Measurements from ENCODE around the gene TOMT.

DNA sequence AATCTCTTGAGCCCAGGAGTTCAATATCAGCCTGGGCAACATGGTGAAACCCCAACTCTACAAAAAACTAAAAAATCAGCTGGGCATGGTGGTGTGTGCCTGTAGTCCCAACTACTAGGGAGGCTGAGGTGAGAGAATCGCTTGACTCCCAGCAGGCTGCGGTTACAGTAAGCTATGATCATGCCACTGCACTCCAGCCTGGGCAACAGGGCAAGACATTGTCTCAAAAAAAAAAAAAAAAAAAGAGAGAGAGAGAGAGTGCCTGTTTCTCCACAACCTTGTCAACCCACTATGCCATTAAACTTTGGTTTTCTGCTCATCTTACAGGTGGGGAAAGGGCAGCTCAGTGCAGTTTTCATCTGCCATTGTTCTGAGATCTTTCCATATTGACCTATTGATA is 34.9 kb downstream of the TOMT start:
- TF ChIP-seq POLR2AphosphoS5 (IDR thresholded peaks at IDR 0.05; ENCODE audit: low read depth) = no peak
- TF ChIP-seq, protein P1, sequence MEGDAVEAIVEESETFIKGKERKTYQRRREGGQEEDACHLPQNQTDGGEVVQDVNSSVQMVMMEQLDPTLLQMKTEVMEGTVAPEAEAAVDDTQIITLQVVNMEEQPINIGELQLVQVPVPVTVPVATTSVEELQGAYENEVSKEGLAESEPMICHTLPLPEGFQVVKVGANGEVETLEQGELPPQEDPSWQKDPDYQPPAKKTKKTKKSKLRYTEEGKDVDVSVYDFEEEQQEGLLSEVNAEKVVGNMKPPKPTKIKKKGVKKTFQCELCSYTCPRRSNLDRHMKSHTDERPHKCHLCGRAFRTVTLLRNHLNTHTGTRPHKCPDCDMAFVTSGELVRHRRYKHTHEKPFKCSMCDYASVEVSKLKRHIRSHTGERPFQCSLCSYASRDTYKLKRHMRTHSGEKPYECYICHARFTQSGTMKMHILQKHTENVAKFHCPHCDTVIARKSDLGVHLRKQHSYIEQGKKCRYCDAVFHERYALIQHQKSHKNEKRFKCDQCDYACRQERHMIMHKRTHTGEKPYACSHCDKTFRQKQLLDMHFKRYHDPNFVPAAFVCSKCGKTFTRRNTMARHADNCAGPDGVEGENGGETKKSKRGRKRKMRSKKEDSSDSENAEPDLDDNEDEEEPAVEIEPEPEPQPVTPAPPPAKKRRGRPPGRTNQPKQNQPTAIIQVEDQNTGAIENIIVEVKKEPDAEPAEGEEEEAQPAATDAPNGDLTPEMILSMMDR (IDR thresholded peaks at IDR 0.05; ENCODE audit: insufficient read depth, low read length) = no peak
- TF ChIP-seq, protein P2, sequence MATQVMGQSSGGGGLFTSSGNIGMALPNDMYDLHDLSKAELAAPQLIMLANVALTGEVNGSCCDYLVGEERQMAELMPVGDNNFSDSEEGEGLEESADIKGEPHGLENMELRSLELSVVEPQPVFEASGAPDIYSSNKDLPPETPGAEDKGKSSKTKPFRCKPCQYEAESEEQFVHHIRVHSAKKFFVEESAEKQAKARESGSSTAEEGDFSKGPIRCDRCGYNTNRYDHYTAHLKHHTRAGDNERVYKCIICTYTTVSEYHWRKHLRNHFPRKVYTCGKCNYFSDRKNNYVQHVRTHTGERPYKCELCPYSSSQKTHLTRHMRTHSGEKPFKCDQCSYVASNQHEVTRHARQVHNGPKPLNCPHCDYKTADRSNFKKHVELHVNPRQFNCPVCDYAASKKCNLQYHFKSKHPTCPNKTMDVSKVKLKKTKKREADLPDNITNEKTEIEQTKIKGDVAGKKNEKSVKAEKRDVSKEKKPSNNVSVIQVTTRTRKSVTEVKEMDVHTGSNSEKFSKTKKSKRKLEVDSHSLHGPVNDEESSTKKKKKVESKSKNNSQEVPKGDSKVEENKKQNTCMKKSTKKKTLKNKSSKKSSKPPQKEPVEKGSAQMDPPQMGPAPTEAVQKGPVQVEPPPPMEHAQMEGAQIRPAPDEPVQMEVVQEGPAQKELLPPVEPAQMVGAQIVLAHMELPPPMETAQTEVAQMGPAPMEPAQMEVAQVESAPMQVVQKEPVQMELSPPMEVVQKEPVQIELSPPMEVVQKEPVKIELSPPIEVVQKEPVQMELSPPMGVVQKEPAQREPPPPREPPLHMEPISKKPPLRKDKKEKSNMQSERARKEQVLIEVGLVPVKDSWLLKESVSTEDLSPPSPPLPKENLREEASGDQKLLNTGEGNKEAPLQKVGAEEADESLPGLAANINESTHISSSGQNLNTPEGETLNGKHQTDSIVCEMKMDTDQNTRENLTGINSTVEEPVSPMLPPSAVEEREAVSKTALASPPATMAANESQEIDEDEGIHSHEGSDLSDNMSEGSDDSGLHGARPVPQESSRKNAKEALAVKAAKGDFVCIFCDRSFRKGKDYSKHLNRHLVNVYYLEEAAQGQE (IDR thresholded peaks at IDR 0.05; ENCODE audit: insufficient replicate concordance, low read depth) = no peak
